Adrenal gland (tissue), 12 donors: ENCODE measurements around the gene UQCC3. TPM values are rescaled to one million over a fixed set of nuclear protein-coding genes. Genes with fewer than 3 reads are reported as not detected.

Experiments
- DNase-seq, 7 donors: peaks; one replicate each; pipeline ENCODE4 v3.0.0-alpha.2; 2019 to 2020
- H3K27ac ChIP-seq, 5 donors: fragments of 200-600 bp; sonication (generic) in 4 of 5; 1 replicate in 3 of 5; 2 replicates in 2 of 5; pipeline versions ENCODE4 v1.5.1 to v1.8.0; 2016 to 2020; ENCODE audit warnings: mild to moderate bottlenecking in 1 of 5
- H3K27me3 ChIP-seq: fragments of 200-600 bp; 2 replicates; pipeline ENCODE4 v1.8.0; 2021
- H3K36me3 ChIP-seq, 2 donors: fragments of 200-600 bp; replicated peaks in 1 of 2; 1 replicate in 1 of 2; 2 replicates in 1 of 2; pipeline versions ENCODE4 v1.5.1 to v1.8.0; 2018 to 2022
- H3K4me1 ChIP-seq, 2 donors: fragments of 200-600 bp; replicated peaks in 1 of 2; 1 replicate in 1 of 2; 2 replicates in 1 of 2; pipeline versions ENCODE4 v1.5.1 to v1.8.0; 2018 to 2021
- H3K4me3 ChIP-seq, 4 donors: fragments of 200-600 bp; sonication (generic) in 3 of 4; one replicate each; pipeline ENCODE4 v1.5.1; 2016 to 2018
- H3K9me3 ChIP-seq, 3 donors: fragments of 200-600 bp; sonication (generic) in 1 of 3; replicated peaks in 1 of 3; 1 replicate in 2 of 3; 2 replicates in 1 of 3; pipeline versions ENCODE4 v1.5.1 to v1.8.0; 2016 to 2021
- POLR2A ChIP-seq, 2 donors: fragments of 450-650 bp; IDR thresholded peaks; one replicate each; pipeline ENCODE4 v1.6.1; 2017; ENCODE audit warnings: antibody characterized with exemption in 2 of 2, mild to moderate bottlenecking in 2 of 2, moderate library complexity in 1 of 2
- WGBS, 4 donors: extraction: QIAGEN DNeasy Blood & Tissue Kit in 2 of 4; methylation state at CpG; one replicate each; pipeline versions ENCODE4 v1.1.5 to v1.1.7; 2013 to 2017; 5-methylcytosine and 5-hydroxymethylcytosine counted together
- intact Hi-C, 2 donors: fragments of 100-400 bp; cut with DNase I; formaldehyde crosslinking; loops; one replicate each; pipeline versions ENCODE4 v1.14.1 to v1.15.0; 2022 to 2023
- polyA plus RNA-seq, 3 donors: library from polyadenylated mRNA; stranded (reverse); fragments of 200-250 nt in 2 of 3; fragments of 350-450 nt in 1 of 3; fragmentation: Illumina TruSeq in 1 of 3; extraction: RNeasy Lipid Tissue Mini Kit (QIAGEN cat#74804) in 1 of 3; gene quantifications; one replicate each; pipeline ENCODE4 v1.2.3, GENCODE V29; 2013 to 2014
- total RNA-seq, 9 donors: library from RNA; depleted of rRNA in 4 of 9; stranded (reverse); fragments of >200 nt in 4 of 9; fragments of 120-200 nt in 1 of 9; fragmentation: NEBNext Ultra II Directional in 1 of 9; extraction: Animal tissue kit (Norgen Biotek cat#: 25700) in 1 of 9; gene quantifications; one replicate each; pipeline versions ENCODE4 v1.1.0 to v1.2.4, GENCODE V29; 2013 to 2023
- TF ChIP-seq, protein P1 (sequence below), 6 experiments: fragments of 450-650 bp in 4 of 6; fragments of 200-600 bp in 2 of 6; sonication (generic) in 1 of 6; IDR thresholded peaks; 1 replicate in 5 of 6; 2 replicates in 1 of 6; pipeline versions ENCODE4 v1.5.1 to v1.8.0; 2016 to 2021; ENCODE audit warnings: antibody characterized with exemption in 6 of 6, mild to moderate bottlenecking in 2 of 6, moderate library complexity in 1 of 6
- donor health status: healthy with polysubstance abuse.
- donor health status: Bipolar disorder and iron deficiency.
- donor health status: DM: yes; HTN: yes; CAD: no.
- donor health status: DM: no; HTN: no; CAD: no.
- donor health status: DM: no; HTN: no; CAD: no.
- donor health status: DM: yes; HTN: yes; CAD: no.

The UQCC3 gene
- total and polyA plus RNA-seq, 12 donors = 2.2 to 25.7 (median 15.8) TPM

DNA sequence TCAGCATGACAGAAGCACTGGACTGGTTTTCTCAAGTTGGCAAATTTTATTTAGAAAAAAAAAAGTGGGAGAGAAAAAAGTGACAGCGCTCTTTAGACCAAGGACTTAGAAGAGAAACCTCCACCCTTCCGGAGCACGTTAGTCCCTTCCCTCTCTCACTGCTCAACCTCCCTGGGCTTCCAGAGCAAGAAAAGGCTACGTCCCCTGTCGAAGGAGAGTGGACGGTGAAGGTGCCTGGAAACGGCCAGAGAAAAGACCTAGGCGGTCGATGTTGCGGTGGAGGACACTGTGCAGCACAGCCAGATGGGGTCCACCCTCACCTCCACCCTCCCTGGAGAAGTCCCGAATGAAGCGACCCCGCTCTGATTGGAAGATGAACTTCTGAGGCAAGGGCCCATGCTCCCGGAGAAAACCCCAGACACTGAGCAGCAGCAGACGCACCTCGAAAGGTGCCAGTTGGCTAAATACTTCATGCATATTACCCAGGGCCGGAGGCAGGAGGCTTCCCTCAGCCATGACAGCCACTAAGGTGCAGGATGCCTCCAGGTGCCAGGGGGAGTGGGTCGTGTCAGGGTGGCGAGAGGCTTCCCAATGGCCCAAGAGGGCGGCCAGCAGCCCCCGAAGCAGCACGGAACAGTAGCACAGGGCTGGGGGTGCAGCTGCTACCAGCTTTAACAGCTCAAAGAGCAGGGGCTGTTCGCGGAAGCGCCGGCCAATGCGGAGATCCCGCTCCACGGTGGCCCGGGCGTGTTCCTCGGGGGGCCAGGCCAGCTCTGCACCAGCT lies 24.5 kb upstream of the UQCC3 start:
- Histone ChIP-seq H3K27me3 (no peaks in the 10 kb centered on the region), H3K27ac (peak overlapping the region in 2 of 5 donors; percentile 57 to 95), H3K36me3 (peaks cover 0 to 34% of the 10 kb centered on the region in 2 donors), H3K4me1 (peaks cover 14 to 30% of the 10 kb centered on the region in 2 donors), H3K9me3 (no peaks in the 10 kb centered on the region), H3K4me3 (no peak overlapping the region)
- TF ChIP-seq, protein P1, sequence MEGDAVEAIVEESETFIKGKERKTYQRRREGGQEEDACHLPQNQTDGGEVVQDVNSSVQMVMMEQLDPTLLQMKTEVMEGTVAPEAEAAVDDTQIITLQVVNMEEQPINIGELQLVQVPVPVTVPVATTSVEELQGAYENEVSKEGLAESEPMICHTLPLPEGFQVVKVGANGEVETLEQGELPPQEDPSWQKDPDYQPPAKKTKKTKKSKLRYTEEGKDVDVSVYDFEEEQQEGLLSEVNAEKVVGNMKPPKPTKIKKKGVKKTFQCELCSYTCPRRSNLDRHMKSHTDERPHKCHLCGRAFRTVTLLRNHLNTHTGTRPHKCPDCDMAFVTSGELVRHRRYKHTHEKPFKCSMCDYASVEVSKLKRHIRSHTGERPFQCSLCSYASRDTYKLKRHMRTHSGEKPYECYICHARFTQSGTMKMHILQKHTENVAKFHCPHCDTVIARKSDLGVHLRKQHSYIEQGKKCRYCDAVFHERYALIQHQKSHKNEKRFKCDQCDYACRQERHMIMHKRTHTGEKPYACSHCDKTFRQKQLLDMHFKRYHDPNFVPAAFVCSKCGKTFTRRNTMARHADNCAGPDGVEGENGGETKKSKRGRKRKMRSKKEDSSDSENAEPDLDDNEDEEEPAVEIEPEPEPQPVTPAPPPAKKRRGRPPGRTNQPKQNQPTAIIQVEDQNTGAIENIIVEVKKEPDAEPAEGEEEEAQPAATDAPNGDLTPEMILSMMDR (IDR thresholded peaks at IDR 0.05) = no peak
- TF ChIP-seq POLR2A (IDR thresholded peaks at IDR 0.05) = no peak
- WGBS, 4 donors = 39 to 60% (median 46%) methylated on average over 20 to 32 of the region's 32 CpGs
- intact Hi-C loops = no loop called here
- DNase-seq = peak in 1 of 7 donors; percentile 26

DNA sequence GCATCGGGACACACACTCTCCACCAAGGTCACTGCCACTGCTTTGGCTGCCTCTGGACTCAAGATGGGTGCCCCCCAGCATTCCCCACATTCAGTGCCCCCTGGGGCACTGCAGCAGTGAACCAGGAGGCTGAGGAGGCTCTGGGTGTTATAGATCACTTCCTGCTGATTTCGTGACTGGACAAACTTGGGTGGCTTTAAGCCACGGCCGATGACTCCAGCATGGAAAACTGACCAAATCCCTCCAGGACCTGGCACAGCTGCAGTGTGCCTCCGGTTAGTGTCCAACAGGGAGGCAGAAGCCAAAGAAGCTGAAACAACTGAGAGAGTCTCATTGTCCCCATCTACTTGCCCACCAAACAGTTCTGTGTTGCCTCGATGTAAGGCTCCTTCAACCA lies 23.9 kb upstream of the UQCC3 start:
- no peak overlapping the region for H3K27ac ChIP-seq
- no peaks in the 10 kb centered on the region for H3K27me3 ChIP-seq
- no peak for DNase-seq
- TF ChIP-seq, protein P1 (IDR thresholded peaks at IDR 0.05) = no peak
- TF ChIP-seq POLR2A (IDR thresholded peaks at IDR 0.05) = no peak
- 63 to 100% (median 75%) methylated on average over 1 to 6 of the region's 6 CpGs for WGBS, 4 donors
- intact Hi-C loops = no loop called here
- H3K36me3 ChIP-seq = peaks cover 0 to 34% of the 10 kb centered on the region in 2 donors
- peaks cover 20 to 36% of the 10 kb centered on the region in 2 donors for H3K4me1 ChIP-seq
- H3K9me3 ChIP-seq = no peaks in the 10 kb centered on the region
- no peak overlapping the region for H3K4me3 ChIP-seq

DNA sequence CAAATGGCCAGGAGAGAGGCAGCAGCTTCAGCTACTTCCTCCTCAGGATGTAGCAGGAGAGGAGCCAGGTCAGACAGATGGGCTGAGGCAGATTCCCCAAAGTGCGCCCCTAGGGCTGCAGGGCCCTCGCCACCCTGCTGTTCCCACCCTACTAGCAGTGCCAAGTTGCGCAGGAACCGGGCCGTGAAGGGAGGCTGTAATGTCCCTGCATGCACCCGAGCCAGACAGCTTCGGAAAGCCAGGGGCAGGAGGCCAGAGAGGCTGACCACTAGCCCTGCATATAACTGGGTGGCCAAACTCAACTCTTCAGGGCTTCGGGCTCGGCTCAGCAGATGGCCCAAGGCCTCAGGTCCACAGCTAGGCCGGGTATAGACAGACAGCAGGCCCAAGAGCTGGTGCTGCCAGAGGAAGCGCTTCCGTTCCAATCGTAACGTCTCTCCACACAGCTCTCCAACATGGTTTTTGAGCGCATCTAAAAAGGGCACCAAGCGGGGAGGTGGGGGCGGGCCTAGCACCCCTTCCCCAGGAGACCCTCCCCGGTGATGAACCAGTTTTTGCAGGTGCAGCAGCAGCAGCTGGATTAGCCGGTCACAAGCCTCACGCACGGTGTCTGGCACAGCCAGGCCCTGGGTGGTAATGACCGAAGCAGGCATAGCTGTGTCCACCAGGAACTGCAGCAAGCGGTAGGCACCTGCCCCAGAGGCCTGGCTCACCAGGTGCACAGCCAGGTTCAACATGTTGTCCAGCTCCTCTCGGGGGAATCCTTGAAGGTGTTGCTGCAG lies 23.1 kb upstream of the UQCC3 start:
- H3K27ac ChIP-seq = no peak overlapping the region
- TF ChIP-seq, protein P1 (IDR thresholded peaks at IDR 0.05) = no peak
- TF ChIP-seq POLR2A (IDR thresholded peaks at IDR 0.05) = no peak
- no peak for DNase-seq
- intact Hi-C loops = no loop called here
- 86 to 94% (median 91%) methylated on average over 7 to 24 of the region's 24 CpGs for WGBS, 4 donors
- peaks cover 0 to 30% of the 10 kb centered on the region in 2 donors for H3K36me3 ChIP-seq
- no peak overlapping the region for H3K4me3 ChIP-seq
- peaks cover 21 to 37% of the 10 kb centered on the region in 2 donors for H3K4me1 ChIP-seq
- no peaks in the 10 kb centered on the region for H3K9me3 ChIP-seq
- no peaks in the 10 kb centered on the region for H3K27me3 ChIP-seq

DNA sequence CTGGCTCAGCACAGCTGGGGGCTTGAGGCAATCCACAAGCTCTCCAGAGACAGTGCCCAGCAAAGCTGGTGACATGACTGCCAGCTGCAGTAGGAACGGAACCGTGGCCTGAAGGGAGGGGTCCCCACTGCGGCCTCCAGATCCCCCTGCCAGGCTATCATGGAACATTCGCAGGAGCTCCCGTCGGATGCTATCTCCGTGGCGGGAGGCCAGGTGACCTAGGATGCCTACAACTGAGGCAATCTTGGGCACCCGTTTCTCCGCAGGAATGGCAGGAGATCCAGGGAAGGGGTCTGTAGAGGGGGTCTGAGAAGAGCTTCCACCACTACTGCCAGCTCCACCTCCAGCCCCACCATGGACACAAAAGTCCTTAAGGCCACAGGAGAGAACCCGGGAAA lies 22.5 kb upstream of the UQCC3 start:
- H3K4me3 ChIP-seq = no peak overlapping the region
- peaks cover 21 to 37% of the 10 kb centered on the region in 2 donors for H3K4me1 ChIP-seq
- H3K27me3 ChIP-seq = no peaks in the 10 kb centered on the region
- intact Hi-C loops = no loop called here
- no peak for DNase-seq
- 89 to 93% (median 91%) methylated on average over 11 of the region's 11 CpGs for WGBS, 4 donors
- H3K27ac ChIP-seq = no peak overlapping the region
- TF ChIP-seq, protein P1 (IDR thresholded peaks at IDR 0.05) = no peak
- TF ChIP-seq POLR2A (IDR thresholded peaks at IDR 0.05) = no peak
- H3K9me3 ChIP-seq = no peaks in the 10 kb centered on the region
- H3K36me3 ChIP-seq = peaks cover 0 to 24% of the 10 kb centered on the region in 2 donors
